ENCODE results near the gene RAD17.
"Not testable (repeated sequence)": the region's sequence is repeated elsewhere in the genome, so short reads cannot be mapped to it uniquely, and the experiment has no call there.

The RAD17 gene

DNA sequence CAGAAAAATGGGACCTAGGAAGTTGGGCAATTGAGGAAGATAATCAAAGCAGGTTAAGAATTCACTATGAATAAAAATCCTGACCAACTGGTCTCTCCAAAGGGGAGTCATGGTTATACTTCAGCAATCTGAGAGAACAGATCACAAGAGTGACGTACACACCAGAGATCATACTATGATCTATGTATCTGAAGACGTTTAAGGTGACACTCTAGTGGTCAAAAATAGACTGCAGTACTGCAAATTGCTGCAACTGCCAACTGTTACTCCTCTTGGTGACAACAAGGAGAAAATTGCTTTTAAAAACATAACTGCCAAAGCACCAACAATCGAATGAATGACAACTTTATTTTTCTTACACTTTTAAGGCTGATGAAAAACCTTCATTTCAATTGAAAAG, 5.2 kb upstream of the RAD17 start:
- in situ Hi-C loops (cut with HindIII; ENCODE audit: low sequenced_read_pairs) = no loop called here
- DNase-seq (ENCODE audit: low read depth, low spot score) = peak; percentile 12
- TF ChIP-seq, protein P1, sequence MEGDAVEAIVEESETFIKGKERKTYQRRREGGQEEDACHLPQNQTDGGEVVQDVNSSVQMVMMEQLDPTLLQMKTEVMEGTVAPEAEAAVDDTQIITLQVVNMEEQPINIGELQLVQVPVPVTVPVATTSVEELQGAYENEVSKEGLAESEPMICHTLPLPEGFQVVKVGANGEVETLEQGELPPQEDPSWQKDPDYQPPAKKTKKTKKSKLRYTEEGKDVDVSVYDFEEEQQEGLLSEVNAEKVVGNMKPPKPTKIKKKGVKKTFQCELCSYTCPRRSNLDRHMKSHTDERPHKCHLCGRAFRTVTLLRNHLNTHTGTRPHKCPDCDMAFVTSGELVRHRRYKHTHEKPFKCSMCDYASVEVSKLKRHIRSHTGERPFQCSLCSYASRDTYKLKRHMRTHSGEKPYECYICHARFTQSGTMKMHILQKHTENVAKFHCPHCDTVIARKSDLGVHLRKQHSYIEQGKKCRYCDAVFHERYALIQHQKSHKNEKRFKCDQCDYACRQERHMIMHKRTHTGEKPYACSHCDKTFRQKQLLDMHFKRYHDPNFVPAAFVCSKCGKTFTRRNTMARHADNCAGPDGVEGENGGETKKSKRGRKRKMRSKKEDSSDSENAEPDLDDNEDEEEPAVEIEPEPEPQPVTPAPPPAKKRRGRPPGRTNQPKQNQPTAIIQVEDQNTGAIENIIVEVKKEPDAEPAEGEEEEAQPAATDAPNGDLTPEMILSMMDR (IDR thresholded peaks at IDR 0.05; ENCODE audit: low read depth, low read length) = peak; percentile 27
- H3K4me3 ChIP-seq (ENCODE audit: low read depth, low read length) = no peak overlapping the region

DNA sequence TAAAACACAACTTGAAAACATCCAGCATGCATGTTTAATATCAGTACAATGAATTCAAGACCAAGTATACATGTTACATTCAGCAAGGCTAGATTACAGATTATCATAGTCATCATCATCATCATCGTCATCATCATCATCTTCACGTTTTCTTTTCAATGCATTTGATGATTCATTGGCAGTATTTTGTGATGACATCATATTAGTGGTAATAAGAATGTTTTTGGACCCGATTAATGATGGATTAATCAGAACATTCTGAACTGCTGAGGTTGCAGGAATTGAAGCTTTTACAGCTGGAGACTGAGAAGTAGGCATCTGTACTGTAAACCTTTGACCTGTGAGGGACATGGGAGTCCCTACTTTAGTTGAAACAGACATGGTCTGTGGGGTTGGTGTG, 4.8 kb upstream of the RAD17 start:
- H3K4me3 ChIP-seq (ENCODE audit: low read depth, low read length) = no peak overlapping the region
- TF ChIP-seq, protein P1 (IDR thresholded peaks at IDR 0.05; ENCODE audit: low read depth, low read length) = no peak
- in situ Hi-C loops (cut with HindIII; ENCODE audit: low sequenced_read_pairs) = no loop called here
- no peak for DNase-seq (ENCODE audit: low read depth, low spot score)

DNA sequence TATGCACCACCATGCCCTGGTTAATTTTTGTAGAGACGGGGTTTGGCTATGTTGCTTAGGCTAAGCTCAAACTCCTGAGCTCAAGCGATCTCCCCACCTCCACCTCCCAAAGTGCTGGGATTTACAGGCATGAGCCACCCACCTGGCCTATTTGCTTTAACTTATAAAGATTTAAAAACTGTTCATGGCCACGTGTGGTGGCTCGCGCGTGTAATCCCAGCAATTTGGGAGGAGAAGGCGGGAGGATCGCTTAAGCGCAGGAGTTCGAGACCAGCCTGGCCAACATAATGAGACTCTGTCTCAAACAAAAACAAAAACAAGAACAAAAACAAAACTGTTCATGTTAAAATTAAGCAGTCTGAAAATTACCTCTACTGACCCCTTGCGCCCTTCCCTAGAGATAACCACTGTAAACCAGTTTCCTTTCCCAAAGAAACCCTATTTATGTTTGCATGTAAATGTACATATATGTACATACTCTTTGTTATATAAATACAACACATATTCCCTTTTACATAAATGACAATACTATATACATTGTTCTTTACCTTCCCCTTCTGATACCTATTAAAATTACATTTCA, 1.8 kb upstream of the RAD17 start:
- in situ Hi-C loops (cut with HindIII; ENCODE audit: low sequenced_read_pairs) = no loop called here
- no peak for DNase-seq (ENCODE audit: low read depth, low spot score)
- H3K4me3 ChIP-seq (ENCODE audit: low read depth, low read length) = peak overlapping the region; percentile 92
- TF ChIP-seq, protein P1 (IDR thresholded peaks at IDR 0.05; ENCODE audit: low read depth, low read length) = no peak

DNA sequence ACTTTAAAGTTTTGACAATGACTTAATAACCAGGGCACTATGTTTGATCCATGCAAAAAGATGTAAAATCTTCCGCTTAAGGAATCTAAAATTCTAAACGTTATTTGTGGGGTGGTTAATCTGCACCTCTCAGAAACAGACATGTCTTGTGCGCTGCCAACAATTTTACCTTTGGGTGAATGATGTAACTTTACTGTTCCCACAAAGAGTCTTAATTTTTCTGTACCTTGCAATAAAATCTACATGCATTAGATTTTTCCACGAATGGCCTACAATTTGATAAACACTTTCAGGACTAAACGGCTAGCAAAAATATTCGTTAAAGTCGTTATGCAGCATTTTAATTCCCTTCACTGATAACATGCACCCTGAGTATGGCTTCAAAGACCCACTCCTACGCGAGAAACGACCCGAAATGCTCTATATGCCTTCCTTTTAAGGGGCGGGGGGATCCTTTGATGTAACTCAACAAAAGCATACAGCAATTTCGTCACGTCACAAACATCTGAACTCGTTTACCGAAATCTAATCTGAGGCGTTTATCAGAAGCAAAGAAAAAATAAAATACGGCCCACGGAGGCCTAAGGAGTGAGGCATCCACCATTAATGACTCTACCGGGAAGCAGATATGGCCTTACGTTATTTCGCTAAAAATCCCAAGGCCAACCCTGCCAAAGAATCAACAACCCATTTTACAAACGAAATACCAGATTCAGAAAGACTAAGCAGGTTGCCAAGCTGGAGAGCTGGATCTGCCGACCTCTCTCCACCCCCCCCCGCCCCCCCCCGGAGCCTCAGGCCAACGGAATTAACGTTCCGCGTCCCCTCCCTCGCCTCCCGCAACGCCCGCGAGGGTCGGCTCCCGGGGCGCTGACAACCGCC, 919 bp upstream of the RAD17 start:
- in situ Hi-C loops (cut with HindIII; ENCODE audit: low sequenced_read_pairs) = no loop called here
- peak overlapping the region; percentile 92 for H3K4me3 ChIP-seq (ENCODE audit: low read depth, low read length)
- peak; percentile 19 for DNase-seq (ENCODE audit: low read depth, low spot score)
- TF ChIP-seq, protein P1 (IDR thresholded peaks at IDR 0.05; ENCODE audit: low read depth, low read length) = no peak

DNA sequence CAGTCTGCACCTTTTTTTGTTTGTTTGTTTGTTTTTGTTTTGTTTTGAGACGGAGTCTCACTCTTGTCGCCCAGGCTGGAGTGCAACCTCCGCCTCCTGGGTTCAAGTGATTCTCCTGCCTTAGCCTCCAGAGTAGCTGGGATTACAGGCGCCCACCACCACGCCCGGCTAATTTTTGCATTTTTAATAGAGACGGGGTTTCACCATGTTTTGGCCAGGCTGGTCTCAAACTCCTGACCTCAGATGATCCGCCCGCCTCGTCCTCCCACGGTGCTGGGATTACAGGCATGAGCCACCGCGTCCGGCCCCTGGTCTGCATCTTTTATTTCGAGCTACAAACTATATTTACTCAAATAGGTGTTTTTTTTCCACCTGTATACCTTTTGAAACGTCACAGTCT, 717 bp downstream of the RAD17 start:
- in situ Hi-C loops (cut with HindIII; ENCODE audit: low sequenced_read_pairs); DNase-seq (ENCODE audit: low read depth, low spot score): not testable (repeated sequence)
- peak overlapping the region; percentile 92 for H3K4me3 ChIP-seq (ENCODE audit: low read depth, low read length)

DNA sequence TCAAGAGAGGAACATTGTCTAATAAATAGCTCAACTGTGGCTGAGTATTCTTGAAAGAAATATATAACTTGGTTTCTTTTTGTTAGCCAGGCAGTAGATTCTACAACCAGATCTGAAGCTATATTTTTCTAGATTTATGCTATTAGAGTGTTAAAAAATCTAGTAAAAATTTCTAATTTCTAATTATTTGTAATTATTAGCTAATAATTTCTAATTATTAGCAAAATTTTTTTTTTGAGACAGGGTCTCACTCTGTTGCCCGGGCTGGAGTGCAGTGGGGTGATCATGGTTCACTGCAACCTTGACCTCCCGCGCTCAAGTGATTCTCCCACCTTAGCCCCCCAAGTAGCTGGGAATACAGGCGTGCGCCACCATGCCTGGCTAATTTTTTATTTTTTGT, 2.8 kb downstream of the RAD17 start:
- DNase-seq (ENCODE audit: low read depth, low spot score) = no peak
- TF ChIP-seq, protein P1 (IDR thresholded peaks at IDR 0.05; ENCODE audit: low read depth, low read length) = no peak
- in situ Hi-C loops (cut with HindIII; ENCODE audit: low sequenced_read_pairs) = no loop called here
- H3K4me3 ChIP-seq (ENCODE audit: low read depth, low read length) = no peak overlapping the region

DNA sequence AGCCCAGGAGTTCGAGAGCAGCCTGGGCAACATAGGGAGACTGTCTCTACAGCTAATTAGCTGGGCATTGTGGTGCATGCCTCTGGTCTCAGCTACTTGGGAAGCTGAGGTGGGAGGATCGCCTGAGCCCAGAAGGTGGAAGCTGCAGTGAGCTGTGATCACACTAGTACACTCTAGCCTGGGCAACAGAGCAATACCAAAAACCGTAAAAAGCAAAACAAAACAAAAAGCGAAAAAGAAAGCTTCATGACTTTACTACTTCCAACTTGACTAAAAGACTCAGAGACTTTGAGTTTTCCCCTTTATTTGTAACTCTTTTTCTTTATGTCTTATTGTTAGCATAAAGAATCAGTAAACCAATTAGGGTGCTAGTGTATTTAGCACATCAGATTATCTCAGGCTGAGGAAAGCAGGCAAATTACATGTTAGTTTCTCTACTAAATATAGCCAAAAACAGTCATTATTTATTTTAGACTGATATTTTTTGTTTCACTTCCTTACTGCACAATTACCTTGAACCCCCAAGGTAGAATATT, 5.4 kb downstream of the RAD17 start:
- TF ChIP-seq, protein P1 (IDR thresholded peaks at IDR 0.05; ENCODE audit: low read depth, low read length) = no peak
- no peak overlapping the region for H3K4me3 ChIP-seq (ENCODE audit: low read depth, low read length)
- in situ Hi-C loops (cut with HindIII; ENCODE audit: low sequenced_read_pairs) = no loop called here
- no peak for DNase-seq (ENCODE audit: low read depth, low spot score)

All from astrocyte of the spinal cord (primary cell).